ENCODE data around the gene PDGFA. TPM values are rescaled to one million over a fixed set of nuclear protein-coding genes. Genes with fewer than 3 reads are reported as not detected.

The PDGFA gene
- total and polyA plus RNA-seq, 9 donors, result 3.7 to 35.5 (median 8.7) TPM

GRCh38 chr7:543501-544337 is 24.1 kb upstream of the PDGFA start:
- no peak for DNase-seq
- 83 to 91% (median 89%) methylated on average over 18 of the region's 18 CpGs for WGBS, 3 donors
- TF ChIP-seq POLR2A (IDR thresholded peaks at IDR 0.05), result no peak
- no peak for TF ChIP-seq EP300 (IDR thresholded peaks at IDR 0.05)
- TF ChIP-seq CTCF (IDR thresholded peaks at IDR 0.05), result no peak
- Histone ChIP-seq H3K4me1 (ENCODE audit: insufficient read depth) (no peaks in the 10 kb centered on the region), H3K27me3 (no peaks in the 10 kb centered on the region), H3K36me3 (no peaks in the 10 kb centered on the region), H3K9me3 (no peaks in the 10 kb centered on the region), H3K4me3 (no peak overlapping the region), H3K27ac (no peak overlapping the region)
- intact Hi-C loops (cut with DNase I), result loop anchor here in 1 of 4 donors (10.0 kb wide), 1 partner anchor 751 kb away; no protein-coding TSS in a partner anchor

- H3K27me3 ChIP-seq, result no peaks in the 10 kb centered on the region
- intact Hi-C loops (cut with DNase I), result loop anchor here in 1 of 4 donors (10.0 kb wide), 1 partner anchor 752 kb away; no protein-coding TSS in a partner anchor
- no peak overlapping the region for H3K4me3 ChIP-seq
- H3K27ac ChIP-seq, result no peak overlapping the region
- no peak for DNase-seq
- no peak for TF ChIP-seq CTCF (IDR thresholded peaks at IDR 0.05)
- no peak for TF ChIP-seq POLR2A (IDR thresholded peaks at IDR 0.05)
- TF ChIP-seq EP300 (IDR thresholded peaks at IDR 0.05), result no peak
- WGBS, 3 donors, result 43 to 65% (median 51%) methylated on average over 24 to 27 of the region's 27 CpGs
- H3K4me1 ChIP-seq (ENCODE audit: insufficient read depth), result peaks cover under 1% of the 10 kb centered on the region
- no peaks in the 10 kb centered on the region for H3K36me3 ChIP-seq
- H3K9me3 ChIP-seq, result no peaks in the 10 kb centered on the region
Observed at GRCh38 chr7:542713-543500, 23.3 kb upstream of the PDGFA start.

- TF ChIP-seq EP300 (IDR thresholded peaks at IDR 0.05) (no peak), POLR2A (IDR thresholded peaks at IDR 0.05) (no peak), CTCF (IDR thresholded peaks at IDR 0.05) (no peak)
- intact Hi-C loops (cut with DNase I), result loop anchor here in 1 of 4 donors (10.0 kb wide), 1 partner anchor 753 kb away; no protein-coding TSS in a partner anchor
- WGBS, 3 donors, result 87 to 88% (median 88%) methylated on average over 28 of the region's 28 CpGs
Observed at GRCh38 chr7:542131-542712, 22.6 kb upstream of the PDGFA start.

GRCh38 chr7:541661-542060 is 22.0 kb upstream of the PDGFA start:
- no peak for TF ChIP-seq CTCF (IDR thresholded peaks at IDR 0.05)
- TF ChIP-seq POLR2A (IDR thresholded peaks at IDR 0.05), result no peak
- TF ChIP-seq EP300 (IDR thresholded peaks at IDR 0.05), result no peak
- Histone ChIP-seq H3K4me1 (ENCODE audit: insufficient read depth) (peaks cover 2% of the 10 kb centered on the region), H3K36me3 (no peaks in the 10 kb centered on the region), H3K27me3 (no peaks in the 10 kb centered on the region), H3K27ac (no peak overlapping the region), H3K9me3 (no peaks in the 10 kb centered on the region), H3K4me3 (no peak overlapping the region)
- intact Hi-C loops (cut with DNase I), result loop anchor here in 1 of 4 donors (10.0 kb wide), 1 partner anchor 753 kb away; no protein-coding TSS in a partner anchor
- DNase-seq, result no peak
- WGBS, 3 donors, result 86 to 91% (median 86%) methylated on average over 17 of the region's 17 CpGs

More at GRCh38 chr7:542131-542712, 22.6 kb upstream of the PDGFA start:
- Histone ChIP-seq H3K27ac (no peak overlapping the region), H3K9me3 (no peaks in the 10 kb centered on the region), H3K4me1 (ENCODE audit: insufficient read depth) (peaks cover 2% of the 10 kb centered on the region), H3K27me3 (no peaks in the 10 kb centered on the region), H3K4me3 (no peak overlapping the region), H3K36me3 (no peaks in the 10 kb centered on the region)
- DNase-seq, result no peak

All from ovary (tissue), 9 donors.